HL-60 (cell line): ENCODE data around the gene MAT2A.

Source experiments
- DNase-seq, 2 experiments: peaks; one replicate each; pipeline ENCODE4 v3.0.0-alpha.2; 2010 to 2020; ENCODE audit warnings: low read depth in 1 of 2, low spot score in 1 of 2
- H3K27ac ChIP-seq: fragments of 250-450 bp; sonication (Bioruptor Pico); replicated peaks from 2 replicates; pipeline ENCODE4 v1.5.1; 2020; ENCODE audit warnings: mild to moderate bottlenecking, moderate library complexity
- H3K27me3 ChIP-seq: fragments of 250-450 bp; sonication (Bioruptor Pico); 2 replicates; pipeline ENCODE4 v1.5.1; 2021; ENCODE audit warnings: mild to moderate bottlenecking, moderate library complexity; ENCODE audit not compliant: insufficient read depth, poor library complexity, severe bottlenecking
- H3K4me3 ChIP-seq: replicated peaks from 2 replicates; pipeline ENCODE4 v1.5.1; 2011; ENCODE audit warnings: mild to moderate bottlenecking, control low read depth, low read length; ENCODE audit not compliant: insufficient read depth
- GABPA ChIP-seq: IDR thresholded peaks from 2 replicates; pipeline ENCODE4 v1.6.1; 2012; ENCODE audit warnings: low read depth
- POLR2AphosphoS5 ChIP-seq: IDR thresholded peaks from 2 replicates; pipeline ENCODE4 v1.6.1; 2012; ENCODE audit warnings: low read depth
- SPI1 ChIP-seq: IDR thresholded peaks from 2 replicates; pipeline ENCODE4 v1.6.1; 2012; ENCODE audit warnings: low read depth, mild to moderate bottlenecking, borderline replicate concordance
- TF ChIP-seq, protein P1 (sequence below): IDR thresholded peaks from one replicate; pipeline ENCODE4 v1.5.1; 2011; ENCODE audit warnings: low read length, control low read depth, inconsistent platforms; ENCODE audit not compliant: insufficient read depth
- TF ChIP-seq, protein P2 (sequence below): IDR thresholded peaks from 2 replicates; pipeline ENCODE4 v1.6.1; 2012; ENCODE audit warnings: low read depth; ENCODE audit not compliant: insufficient replicate concordance

Gene MAT2A

DNA sequence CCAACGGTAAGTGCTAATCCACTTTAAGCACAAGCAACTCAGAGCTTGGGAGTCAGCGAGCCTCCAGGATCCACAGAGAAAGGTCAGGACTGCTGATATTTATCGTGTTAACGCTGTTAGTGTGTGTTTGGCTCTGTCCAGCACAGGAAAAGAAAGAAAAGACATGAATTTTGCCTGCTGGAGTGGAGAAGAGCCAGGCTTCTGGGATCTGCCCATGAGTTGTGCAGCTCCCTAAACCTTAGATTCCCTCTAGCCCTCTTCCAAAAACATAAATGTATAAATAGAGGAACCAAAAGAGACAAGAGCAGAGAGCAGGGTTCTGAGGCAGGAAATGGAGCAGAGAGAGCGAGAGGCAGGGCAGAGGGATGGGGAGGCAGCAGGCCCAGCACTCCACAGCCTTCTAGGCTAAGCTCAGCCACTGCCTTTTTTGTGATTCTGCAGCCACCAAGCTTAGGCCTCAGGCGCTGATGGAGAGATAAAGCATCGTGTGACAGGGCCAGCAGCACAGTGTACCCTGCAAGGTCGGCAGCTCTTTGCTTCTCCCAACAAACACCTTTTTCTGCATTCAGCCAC is 14.5 kb upstream of the MAT2A start:
- H3K27me3 ChIP-seq = no peaks in the 10 kb centered on the region
- no peak overlapping the region for H3K4me3 ChIP-seq
- peak in 1 of 2 experiments; percentile 72 for DNase-seq
- peak overlapping the region; percentile 78 for H3K27ac ChIP-seq
- TF ChIP-seq, protein P1, sequence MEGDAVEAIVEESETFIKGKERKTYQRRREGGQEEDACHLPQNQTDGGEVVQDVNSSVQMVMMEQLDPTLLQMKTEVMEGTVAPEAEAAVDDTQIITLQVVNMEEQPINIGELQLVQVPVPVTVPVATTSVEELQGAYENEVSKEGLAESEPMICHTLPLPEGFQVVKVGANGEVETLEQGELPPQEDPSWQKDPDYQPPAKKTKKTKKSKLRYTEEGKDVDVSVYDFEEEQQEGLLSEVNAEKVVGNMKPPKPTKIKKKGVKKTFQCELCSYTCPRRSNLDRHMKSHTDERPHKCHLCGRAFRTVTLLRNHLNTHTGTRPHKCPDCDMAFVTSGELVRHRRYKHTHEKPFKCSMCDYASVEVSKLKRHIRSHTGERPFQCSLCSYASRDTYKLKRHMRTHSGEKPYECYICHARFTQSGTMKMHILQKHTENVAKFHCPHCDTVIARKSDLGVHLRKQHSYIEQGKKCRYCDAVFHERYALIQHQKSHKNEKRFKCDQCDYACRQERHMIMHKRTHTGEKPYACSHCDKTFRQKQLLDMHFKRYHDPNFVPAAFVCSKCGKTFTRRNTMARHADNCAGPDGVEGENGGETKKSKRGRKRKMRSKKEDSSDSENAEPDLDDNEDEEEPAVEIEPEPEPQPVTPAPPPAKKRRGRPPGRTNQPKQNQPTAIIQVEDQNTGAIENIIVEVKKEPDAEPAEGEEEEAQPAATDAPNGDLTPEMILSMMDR = no peak
- TF ChIP-seq, protein P2, sequence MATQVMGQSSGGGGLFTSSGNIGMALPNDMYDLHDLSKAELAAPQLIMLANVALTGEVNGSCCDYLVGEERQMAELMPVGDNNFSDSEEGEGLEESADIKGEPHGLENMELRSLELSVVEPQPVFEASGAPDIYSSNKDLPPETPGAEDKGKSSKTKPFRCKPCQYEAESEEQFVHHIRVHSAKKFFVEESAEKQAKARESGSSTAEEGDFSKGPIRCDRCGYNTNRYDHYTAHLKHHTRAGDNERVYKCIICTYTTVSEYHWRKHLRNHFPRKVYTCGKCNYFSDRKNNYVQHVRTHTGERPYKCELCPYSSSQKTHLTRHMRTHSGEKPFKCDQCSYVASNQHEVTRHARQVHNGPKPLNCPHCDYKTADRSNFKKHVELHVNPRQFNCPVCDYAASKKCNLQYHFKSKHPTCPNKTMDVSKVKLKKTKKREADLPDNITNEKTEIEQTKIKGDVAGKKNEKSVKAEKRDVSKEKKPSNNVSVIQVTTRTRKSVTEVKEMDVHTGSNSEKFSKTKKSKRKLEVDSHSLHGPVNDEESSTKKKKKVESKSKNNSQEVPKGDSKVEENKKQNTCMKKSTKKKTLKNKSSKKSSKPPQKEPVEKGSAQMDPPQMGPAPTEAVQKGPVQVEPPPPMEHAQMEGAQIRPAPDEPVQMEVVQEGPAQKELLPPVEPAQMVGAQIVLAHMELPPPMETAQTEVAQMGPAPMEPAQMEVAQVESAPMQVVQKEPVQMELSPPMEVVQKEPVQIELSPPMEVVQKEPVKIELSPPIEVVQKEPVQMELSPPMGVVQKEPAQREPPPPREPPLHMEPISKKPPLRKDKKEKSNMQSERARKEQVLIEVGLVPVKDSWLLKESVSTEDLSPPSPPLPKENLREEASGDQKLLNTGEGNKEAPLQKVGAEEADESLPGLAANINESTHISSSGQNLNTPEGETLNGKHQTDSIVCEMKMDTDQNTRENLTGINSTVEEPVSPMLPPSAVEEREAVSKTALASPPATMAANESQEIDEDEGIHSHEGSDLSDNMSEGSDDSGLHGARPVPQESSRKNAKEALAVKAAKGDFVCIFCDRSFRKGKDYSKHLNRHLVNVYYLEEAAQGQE = peak; percentile 83
- TF ChIP-seq POLR2AphosphoS5 = 0 out of 2 replicates have a peak, but pooled peaks have one; percentile 29

DNA sequence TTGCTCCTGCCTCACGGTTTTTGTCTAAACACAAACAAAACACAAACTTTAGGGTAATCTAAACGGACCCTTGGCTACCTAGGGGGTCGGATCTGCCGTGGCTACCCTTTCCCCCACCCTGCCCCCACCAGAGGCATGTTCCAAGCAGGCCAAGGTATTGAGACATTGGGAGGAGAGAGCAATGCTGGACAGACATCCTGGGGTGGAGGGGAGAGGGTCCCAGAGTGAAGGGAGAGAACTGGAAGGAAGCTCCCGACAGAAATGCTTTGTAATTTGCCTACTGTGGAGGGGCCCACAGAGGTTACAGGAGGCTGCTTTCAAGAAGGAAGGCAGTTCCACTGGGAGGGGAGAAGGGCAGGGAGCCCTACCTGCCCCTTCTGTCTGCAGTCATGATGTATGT is 13.9 kb upstream of the MAT2A start:
- H3K4me3 ChIP-seq = no peak overlapping the region
- TF ChIP-seq POLR2AphosphoS5 = no peak
- TF ChIP-seq GABPA = no peak
- TF ChIP-seq, protein P1 = no peak
- no peak for TF ChIP-seq SPI1
- TF ChIP-seq, protein P2 = no peak
- DNase-seq = no peak
- no peaks in the 10 kb centered on the region for H3K27me3 ChIP-seq
- H3K27ac ChIP-seq = peak overlapping the region; percentile 78

DNA sequence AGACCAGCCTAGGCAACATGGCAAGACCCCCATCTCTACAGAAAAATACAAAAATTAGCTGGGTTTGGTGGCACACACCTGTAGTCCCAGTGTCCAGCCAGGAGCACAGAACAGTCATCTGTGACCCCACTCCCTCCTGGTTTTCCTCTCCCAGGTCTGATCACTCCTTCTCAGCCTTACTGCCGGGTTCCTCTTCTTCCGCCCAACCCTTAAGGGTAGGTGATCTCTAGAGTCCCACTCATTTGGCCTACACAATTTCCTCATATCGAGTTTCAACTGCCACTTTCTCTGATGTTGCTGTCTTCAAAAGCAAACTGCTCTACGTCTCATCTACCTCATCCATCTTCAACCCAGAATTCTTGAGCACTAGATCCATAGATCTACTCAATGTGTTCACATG is 13.4 kb upstream of the MAT2A start:
- no peak overlapping the region for H3K4me3 ChIP-seq
- TF ChIP-seq GABPA = no peak
- no peak for TF ChIP-seq POLR2AphosphoS5
- TF ChIP-seq, protein P1 = no peak
- TF ChIP-seq SPI1 = peak; percentile 58; the same call in 1 of the 2 replicates
- TF ChIP-seq, protein P2 = no peak
- peak overlapping the region; percentile 78 for H3K27ac ChIP-seq
- DNase-seq = peak in 1 of 2 experiments; percentile 73
- H3K27me3 ChIP-seq = no peaks in the 10 kb centered on the region
